HFF-Myc (cell line): ENCODE data around the gene ELMO1.

Experiments used
- DNase-seq: peaks from one replicate; pipeline ENCODE4 v3.0.0-alpha.2; 2011; ENCODE audit warnings: low read depth; ENCODE audit errors: extremely low read depth
- H3K4me3 ChIP-seq: replicated peaks from 2 replicates; pipeline ENCODE4 v1.5.1; 2011; ENCODE audit warnings: low read depth, mild to moderate bottlenecking, control low read depth, low read length
- TF ChIP-seq, protein P1 (sequence below): IDR thresholded peaks from 2 replicates; pipeline ENCODE4 v1.5.1; 2012; ENCODE audit warnings: mild to moderate bottlenecking, low read depth, low read length, control low read depth; ENCODE audit errors: missing control alignments

The ELMO1 gene

DNA sequence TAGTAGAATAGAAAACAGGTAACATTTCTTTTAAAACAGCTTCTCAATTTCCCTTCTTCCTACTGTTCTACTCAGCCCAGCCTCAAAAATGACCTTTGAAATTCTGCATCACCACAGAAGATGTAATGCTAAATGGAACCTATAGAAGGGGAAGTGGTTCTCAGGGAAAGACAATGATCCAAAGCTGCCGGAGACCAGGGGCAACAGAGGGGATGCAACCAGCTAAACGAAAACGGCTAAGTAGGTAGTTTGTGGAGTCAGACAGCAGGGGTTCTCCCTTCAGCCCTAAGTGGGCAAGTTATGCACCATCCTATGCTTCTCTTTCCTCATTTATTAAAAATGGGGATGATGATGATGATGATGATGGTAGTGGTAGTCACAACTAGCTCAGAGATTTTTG lies 214.3 kb downstream of the ELMO1 start:
- TF ChIP-seq, protein P1, sequence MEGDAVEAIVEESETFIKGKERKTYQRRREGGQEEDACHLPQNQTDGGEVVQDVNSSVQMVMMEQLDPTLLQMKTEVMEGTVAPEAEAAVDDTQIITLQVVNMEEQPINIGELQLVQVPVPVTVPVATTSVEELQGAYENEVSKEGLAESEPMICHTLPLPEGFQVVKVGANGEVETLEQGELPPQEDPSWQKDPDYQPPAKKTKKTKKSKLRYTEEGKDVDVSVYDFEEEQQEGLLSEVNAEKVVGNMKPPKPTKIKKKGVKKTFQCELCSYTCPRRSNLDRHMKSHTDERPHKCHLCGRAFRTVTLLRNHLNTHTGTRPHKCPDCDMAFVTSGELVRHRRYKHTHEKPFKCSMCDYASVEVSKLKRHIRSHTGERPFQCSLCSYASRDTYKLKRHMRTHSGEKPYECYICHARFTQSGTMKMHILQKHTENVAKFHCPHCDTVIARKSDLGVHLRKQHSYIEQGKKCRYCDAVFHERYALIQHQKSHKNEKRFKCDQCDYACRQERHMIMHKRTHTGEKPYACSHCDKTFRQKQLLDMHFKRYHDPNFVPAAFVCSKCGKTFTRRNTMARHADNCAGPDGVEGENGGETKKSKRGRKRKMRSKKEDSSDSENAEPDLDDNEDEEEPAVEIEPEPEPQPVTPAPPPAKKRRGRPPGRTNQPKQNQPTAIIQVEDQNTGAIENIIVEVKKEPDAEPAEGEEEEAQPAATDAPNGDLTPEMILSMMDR, result no peak
- DNase-seq, result no peak
- no peak overlapping the region for H3K4me3 ChIP-seq

GRCh38 chr7:37231613-37232012 lies 217.1 kb downstream of the ELMO1 start:
- no peak for DNase-seq
- H3K4me3 ChIP-seq, result no peak overlapping the region
- TF ChIP-seq, protein P1, result no peak

GRCh38 chr7:37230221-37230620 lies 218.4 kb downstream of the ELMO1 start:
- DNase-seq, result no peak
- no peak overlapping the region for H3K4me3 ChIP-seq
- TF ChIP-seq, protein P1, result no peak

- no peak for DNase-seq
- TF ChIP-seq, protein P1, result no peak
- H3K4me3 ChIP-seq, result no peak overlapping the region
Observed at GRCh38 chr7:37229381-37229780, 219.3 kb downstream of the ELMO1 start.

GRCh38 chr7:37225285-37225969 lies 223.2 kb downstream of the ELMO1 start:
- H3K4me3 ChIP-seq, result no peak overlapping the region
- no peak for DNase-seq
- TF ChIP-seq, protein P1, result no peak

- TF ChIP-seq, protein P1, result no peak
- H3K4me3 ChIP-seq, result no peak overlapping the region
- DNase-seq, result no peak
Observed at GRCh38 chr7:37224746-37225145, 223.9 kb downstream of the ELMO1 start.

DNA sequence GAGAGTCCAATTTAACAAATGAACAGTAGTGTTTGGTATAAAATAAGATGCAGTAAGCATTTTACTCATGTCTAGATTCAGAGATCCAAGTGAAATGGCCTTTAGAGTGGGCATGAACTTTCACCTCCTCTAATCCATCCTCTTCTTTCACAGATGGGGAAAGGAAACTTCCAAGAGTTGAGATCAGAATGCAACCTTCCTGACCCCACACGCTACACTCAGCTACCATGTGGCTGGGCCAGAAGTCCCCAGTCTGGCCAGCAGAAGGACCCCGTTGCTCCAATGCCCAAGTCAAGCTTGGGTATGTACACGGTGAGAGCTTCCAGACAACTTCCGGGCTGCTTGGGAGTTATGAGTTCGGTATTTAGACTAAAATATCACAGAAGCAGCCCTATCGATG lies 228.0 kb downstream of the ELMO1 start:
- no peak for DNase-seq
- H3K4me3 ChIP-seq, result no peak overlapping the region
- TF ChIP-seq, protein P1, result no peak
